ENCODE measurements around the gene INPP5E. TPM values are rescaled to one million over a fixed set of nuclear protein-coding genes. Genes with fewer than 3 reads are reported as not detected.

The INPP5E gene
- total and polyA plus RNA-seq, 2 experiments from 2014 or later: 5.8 to 13.4 TPM

DNA sequence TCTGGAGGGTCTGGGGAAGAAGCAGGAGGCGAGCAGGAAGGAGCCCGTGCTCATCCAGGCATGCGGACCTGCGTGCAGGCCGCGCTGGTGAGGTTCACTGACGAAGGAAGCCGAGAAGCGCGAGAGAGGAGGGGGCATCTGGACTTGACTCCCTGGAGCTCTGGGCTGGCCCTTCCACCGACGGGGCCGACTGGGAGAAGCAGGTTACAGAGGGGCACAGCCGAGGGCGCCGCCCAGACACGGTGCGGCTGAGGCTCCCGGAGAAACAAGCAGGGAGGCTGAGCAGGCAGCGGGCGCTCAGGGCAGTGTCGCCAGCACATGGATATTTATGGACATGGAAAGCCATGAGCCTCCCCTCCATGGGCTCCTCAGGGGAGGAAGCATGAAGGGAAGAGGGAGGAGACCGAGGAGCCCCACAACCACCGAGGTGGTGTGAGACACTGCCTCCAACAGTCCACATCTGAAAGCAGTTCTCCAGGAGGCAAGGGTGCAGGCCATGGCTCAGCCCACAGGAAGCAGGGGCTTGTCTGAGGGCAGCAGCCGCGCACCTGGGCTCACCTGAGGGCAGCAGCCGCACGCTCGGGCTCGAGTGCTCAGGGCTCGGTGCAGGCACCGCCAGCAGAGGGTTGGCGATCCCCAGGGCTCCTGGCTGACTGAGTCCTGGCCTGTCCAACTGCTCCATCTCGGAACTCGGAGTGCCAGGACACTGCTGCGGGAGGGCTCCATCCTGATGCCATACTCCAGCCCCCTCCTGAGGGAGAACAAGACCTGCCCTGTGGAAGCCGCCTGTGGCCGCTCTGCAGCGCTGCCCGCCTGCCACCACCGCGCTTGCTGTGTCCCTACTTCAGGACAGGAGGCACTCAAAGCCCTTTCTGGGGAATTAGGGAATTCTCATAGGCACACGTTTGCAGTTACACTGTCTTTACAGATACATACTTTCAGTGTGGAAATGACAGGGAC, 15.7 kb upstream of the INPP5E start:
- Mint-ChIP-seq H3K4me1 (no peaks in the 10 kb centered on the region), H3K9me3 (peaks cover 4% of the 10 kb centered on the region; the same call in 2 of the 3 replicates), H3K36me3 (ENCODE audit: low read depth) (peaks cover 83% of the 10 kb centered on the region), H3K27ac (no peak overlapping the region), H3K27me3 (ENCODE audit: insufficient read depth, low read depth, poor library complexity) (peaks cover 10% of the 10 kb centered on the region), H3K4me3 (no peak overlapping the region)
- DNase-seq (ENCODE audit: low spot score) (no peak), ATAC-seq (no peak)
- Histone ChIP-seq H4K20me1 (replicated peaks; ENCODE audit: insufficient read depth) (peaks cover 3% of the 10 kb centered on the region; the same call in 1 of the 2 replicates), H3K4me1 (ENCODE audit: insufficient read depth) (no peaks in the 10 kb centered on the region), H3K79me2 (replicated peaks; ENCODE audit: insufficient read depth) (no peaks in the 10 kb centered on the region; the same call in 1 of the 2 replicates), H3K27me3 (ENCODE audit: insufficient read depth) (no peaks in the 10 kb centered on the region), H3K9me2 (ENCODE audit: insufficient read depth) (no peaks in the 10 kb centered on the region), H2AFZ (no peak overlapping the region), H3K27ac (ENCODE audit: low read depth) (no peak overlapping the region), H3F3A (replicated peaks; ENCODE audit: low read depth) (0 out of 2 replicates have a peak, but pooled peaks cover 7% of the 10 kb centered on the region), H3K36me3 (ENCODE audit: insufficient read depth) (peaks cover 24% of the 10 kb centered on the region), H3K4me3 (no peak overlapping the region), H3K4me2 (no peak overlapping the region)
- TF ChIP-seq CREB1 (CRISPR knock-in tag; IDR thresholded peaks at IDR 0.05; ENCODE audit: low read depth) (no peak), POLR2AphosphoS5 (IDR thresholded peaks at IDR 0.05; ENCODE audit: low read depth) (no peak), ZNF114 (CRISPR knock-in tag; IDR thresholded peaks at IDR 0.05) (no peak), EZH2 (IDR thresholded peaks at IDR 0.05; ENCODE audit: low read depth, unreplicated experiment) (no peak), STAT1 (IDR thresholded peaks at IDR 0.05; ENCODE audit: unreplicated experiment) (no peak), NANOG (IDR thresholded peaks at IDR 0.05; ENCODE audit: borderline replicate concordance) (no peak), EZH2phosphoT487 (IDR thresholded peaks at IDR 0.05; ENCODE audit: unreplicated experiment) (no peak), JUNB (IDR thresholded peaks at IDR 0.05; ENCODE audit: unreplicated experiment) (no peak), ZNF331 (CRISPR knock-in tag; IDR thresholded peaks at IDR 0.05; ENCODE audit: low read depth) (no peak)
- TF ChIP-seq, protein P1, sequence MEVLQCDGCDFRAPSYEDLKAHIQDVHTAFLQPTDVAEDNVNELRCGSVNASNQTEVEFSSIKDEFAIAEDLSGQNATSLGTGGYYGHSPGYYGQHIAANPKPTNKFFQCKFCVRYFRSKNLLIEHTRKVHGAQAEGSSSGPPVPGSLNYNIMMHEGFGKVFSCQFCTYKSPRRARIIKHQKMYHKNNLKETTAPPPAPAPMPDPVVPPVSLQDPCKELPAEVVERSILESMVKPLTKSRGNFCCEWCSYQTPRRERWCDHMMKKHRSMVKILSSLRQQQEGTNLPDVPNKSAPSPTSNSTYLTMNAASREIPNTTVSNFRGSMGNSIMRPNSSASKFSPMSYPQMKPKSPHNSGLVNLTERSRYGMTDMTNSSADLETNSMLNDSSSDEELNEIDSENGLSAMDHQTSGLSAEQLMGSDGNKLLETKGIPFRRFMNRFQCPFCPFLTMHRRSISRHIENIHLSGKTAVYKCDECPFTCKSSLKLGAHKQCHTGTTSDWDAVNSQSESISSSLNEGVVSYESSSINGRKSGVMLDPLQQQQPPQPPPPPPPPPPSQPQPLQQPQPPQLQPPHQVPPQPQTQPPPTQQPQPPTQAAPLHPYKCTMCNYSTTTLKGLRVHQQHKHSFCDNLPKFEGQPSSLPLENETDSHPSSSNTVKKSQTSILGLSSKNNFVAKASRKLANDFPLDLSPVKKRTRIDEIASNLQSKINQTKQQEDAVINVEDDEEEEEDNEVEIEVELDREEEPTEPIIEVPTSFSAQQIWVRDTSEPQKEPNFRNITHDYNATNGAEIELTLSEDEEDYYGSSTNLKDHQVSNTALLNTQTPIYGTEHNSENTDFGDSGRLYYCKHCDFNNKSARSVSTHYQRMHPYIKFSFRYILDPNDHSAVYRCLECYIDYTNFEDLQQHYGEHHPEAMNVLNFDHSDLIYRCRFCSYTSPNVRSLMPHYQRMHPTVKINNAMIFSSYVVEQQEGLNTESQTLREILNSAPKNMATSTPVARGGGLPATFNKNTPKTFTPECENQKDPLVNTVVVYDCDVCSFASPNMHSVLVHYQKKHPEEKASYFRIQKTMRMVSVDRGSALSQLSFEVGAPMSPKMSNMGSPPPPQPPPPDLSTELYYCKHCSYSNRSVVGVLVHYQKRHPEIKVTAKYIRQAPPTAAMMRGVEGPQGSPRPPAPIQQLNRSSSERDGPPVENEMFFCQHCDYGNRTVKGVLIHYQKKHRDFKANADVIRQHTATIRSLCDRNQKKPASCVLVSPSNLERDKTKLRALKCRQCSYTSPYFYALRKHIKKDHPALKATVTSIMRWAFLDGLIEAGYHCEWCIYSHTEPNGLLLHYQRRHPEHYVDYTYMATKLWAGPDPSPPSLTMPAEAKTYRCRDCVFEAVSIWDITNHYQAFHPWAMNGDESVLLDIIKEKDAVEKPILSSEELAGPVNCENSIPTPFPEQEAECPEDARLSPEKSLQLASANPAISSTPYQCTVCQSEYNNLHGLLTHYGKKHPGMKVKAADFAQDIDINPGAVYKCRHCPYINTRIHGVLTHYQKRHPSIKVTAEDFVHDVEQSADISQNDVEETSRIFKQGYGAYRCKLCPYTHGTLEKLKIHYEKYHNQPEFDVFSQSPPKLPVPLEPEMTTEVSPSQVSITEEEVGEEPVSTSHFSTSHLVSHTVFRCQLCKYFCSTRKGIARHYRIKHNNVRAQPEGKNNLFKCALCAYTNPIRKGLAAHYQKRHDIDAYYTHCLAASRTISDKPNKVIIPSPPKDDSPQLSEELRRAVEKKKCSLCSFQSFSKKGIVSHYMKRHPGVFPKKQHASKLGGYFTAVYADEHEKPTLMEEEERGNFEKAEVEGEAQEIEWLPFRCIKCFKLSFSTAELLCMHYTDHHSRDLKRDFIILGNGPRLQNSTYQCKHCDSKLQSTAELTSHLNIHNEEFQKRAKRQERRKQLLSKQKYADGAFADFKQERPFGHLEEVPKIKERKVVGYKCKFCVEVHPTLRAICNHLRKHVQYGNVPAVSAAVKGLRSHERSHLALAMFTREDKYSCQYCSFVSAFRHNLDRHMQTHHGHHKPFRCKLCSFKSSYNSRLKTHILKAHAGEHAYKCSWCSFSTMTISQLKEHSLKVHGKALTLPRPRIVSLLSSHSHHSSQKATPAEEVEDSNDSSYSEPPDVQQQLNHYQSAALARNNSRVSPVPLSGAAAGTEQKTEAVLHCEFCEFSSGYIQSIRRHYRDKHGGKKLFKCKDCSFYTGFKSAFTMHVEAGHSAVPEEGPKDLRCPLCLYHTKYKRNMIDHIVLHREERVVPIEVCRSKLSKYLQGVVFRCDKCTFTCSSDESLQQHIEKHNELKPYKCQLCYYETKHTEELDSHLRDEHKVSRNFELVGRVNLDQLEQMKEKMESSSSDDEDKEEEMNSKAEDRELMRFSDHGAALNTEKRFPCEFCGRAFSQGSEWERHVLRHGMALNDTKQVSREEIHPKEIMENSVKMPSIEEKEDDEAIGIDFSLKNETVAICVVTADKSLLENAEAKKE (CRISPR knock-in tag; IDR thresholded peaks at IDR 0.05): no peak
- TF ChIP-seq, protein P2, sequence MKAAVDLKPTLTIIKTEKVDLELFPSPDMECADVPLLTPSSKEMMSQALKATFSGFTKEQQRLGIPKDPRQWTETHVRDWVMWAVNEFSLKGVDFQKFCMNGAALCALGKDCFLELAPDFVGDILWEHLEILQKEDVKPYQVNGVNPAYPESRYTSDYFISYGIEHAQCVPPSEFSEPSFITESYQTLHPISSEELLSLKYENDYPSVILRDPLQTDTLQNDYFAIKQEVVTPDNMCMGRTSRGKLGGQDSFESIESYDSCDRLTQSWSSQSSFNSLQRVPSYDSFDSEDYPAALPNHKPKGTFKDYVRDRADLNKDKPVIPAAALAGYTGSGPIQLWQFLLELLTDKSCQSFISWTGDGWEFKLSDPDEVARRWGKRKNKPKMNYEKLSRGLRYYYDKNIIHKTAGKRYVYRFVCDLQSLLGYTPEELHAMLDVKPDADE (IDR thresholded peaks at IDR 0.05): no peak
- TF ChIP-seq, protein P3, sequence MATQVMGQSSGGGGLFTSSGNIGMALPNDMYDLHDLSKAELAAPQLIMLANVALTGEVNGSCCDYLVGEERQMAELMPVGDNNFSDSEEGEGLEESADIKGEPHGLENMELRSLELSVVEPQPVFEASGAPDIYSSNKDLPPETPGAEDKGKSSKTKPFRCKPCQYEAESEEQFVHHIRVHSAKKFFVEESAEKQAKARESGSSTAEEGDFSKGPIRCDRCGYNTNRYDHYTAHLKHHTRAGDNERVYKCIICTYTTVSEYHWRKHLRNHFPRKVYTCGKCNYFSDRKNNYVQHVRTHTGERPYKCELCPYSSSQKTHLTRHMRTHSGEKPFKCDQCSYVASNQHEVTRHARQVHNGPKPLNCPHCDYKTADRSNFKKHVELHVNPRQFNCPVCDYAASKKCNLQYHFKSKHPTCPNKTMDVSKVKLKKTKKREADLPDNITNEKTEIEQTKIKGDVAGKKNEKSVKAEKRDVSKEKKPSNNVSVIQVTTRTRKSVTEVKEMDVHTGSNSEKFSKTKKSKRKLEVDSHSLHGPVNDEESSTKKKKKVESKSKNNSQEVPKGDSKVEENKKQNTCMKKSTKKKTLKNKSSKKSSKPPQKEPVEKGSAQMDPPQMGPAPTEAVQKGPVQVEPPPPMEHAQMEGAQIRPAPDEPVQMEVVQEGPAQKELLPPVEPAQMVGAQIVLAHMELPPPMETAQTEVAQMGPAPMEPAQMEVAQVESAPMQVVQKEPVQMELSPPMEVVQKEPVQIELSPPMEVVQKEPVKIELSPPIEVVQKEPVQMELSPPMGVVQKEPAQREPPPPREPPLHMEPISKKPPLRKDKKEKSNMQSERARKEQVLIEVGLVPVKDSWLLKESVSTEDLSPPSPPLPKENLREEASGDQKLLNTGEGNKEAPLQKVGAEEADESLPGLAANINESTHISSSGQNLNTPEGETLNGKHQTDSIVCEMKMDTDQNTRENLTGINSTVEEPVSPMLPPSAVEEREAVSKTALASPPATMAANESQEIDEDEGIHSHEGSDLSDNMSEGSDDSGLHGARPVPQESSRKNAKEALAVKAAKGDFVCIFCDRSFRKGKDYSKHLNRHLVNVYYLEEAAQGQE (IDR thresholded peaks at IDR 0.05; ENCODE audit: unreplicated experiment): no peak
- TF ChIP-seq, protein P4, sequence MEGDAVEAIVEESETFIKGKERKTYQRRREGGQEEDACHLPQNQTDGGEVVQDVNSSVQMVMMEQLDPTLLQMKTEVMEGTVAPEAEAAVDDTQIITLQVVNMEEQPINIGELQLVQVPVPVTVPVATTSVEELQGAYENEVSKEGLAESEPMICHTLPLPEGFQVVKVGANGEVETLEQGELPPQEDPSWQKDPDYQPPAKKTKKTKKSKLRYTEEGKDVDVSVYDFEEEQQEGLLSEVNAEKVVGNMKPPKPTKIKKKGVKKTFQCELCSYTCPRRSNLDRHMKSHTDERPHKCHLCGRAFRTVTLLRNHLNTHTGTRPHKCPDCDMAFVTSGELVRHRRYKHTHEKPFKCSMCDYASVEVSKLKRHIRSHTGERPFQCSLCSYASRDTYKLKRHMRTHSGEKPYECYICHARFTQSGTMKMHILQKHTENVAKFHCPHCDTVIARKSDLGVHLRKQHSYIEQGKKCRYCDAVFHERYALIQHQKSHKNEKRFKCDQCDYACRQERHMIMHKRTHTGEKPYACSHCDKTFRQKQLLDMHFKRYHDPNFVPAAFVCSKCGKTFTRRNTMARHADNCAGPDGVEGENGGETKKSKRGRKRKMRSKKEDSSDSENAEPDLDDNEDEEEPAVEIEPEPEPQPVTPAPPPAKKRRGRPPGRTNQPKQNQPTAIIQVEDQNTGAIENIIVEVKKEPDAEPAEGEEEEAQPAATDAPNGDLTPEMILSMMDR (conservative IDR thresholded peaks at IDR 0.05; ENCODE audit: low read depth in 2 of 2): no peak
